C1 segment of cervical spinal cord (tissue), 14 donors: ENCODE results near the gene KAZN.
A peak's percentile ranks its signal among the peaks of the same experiment; 100 is the strongest.

Source experiments
- DNase-seq, 14 donors: peaks; one replicate each; lab custom pipeline; 2025; lab: John Stamatoyannopoulos, UW

The KAZN gene

GRCh38 chr1:14848625-14849024, 250.1 kb downstream of the KAZN start:
- DNase-seq = no peak

- DNase-seq = no peak
Observed at GRCh38 chr1:14849038-14849437, 250.6 kb downstream of the KAZN start.

GRCh38 chr1:14850563-14850962, 252.1 kb downstream of the KAZN start:
- DNase-seq = peak in 1 of 14 donors; percentile 61

- DNase-seq = no peak
Observed at GRCh38 chr1:14851760-14852159, 253.3 kb downstream of the KAZN start.

- DNase-seq = peak in 4 of 14 donors; percentile 1 to 97 (median 50)
Observed at GRCh38 chr1:14852291-14852690, 253.8 kb downstream of the KAZN start.

- DNase-seq = no peak
Observed at GRCh38 chr1:14853518-14853917, 255.0 kb downstream of the KAZN start.

GRCh38 chr1:14855268-14855667, 256.8 kb downstream of the KAZN start:
- DNase-seq = no peak

GRCh38 chr1:14855801-14856200, 257.3 kb downstream of the KAZN start:
- no peak for DNase-seq

- no peak for DNase-seq
Observed at GRCh38 chr1:14857436-14858195, 259.1 kb downstream of the KAZN start.

GRCh38 chr1:14862114-14862771, 263.8 kb downstream of the KAZN start:
- DNase-seq = no peak

- DNase-seq = no peak
Observed at GRCh38 chr1:14865106-14865505, 266.6 kb downstream of the KAZN start.

GRCh38 chr1:14866911-14867612, 268.6 kb downstream of the KAZN start:
- DNase-seq = no peak

GRCh38 chr1:14869187-14869586, 270.7 kb downstream of the KAZN start:
- no peak for DNase-seq

GRCh38 chr1:14871218-14871970, 272.9 kb downstream of the KAZN start:
- DNase-seq = no peak

GRCh38 chr1:14872762-14873161, 274.3 kb downstream of the KAZN start:
- no peak for DNase-seq

- DNase-seq = no peak
Observed at GRCh38 chr1:14873677-14874076, 275.2 kb downstream of the KAZN start.

GRCh38 chr1:14875524-14876509, 277.3 kb downstream of the KAZN start:
- DNase-seq = no peak

GRCh38 chr1:14876747-14877146, 278.3 kb downstream of the KAZN start:
- no peak for DNase-seq

GRCh38 chr1:14877224-14877623, 278.7 kb downstream of the KAZN start:
- DNase-seq = no peak

GRCh38 chr1:14878124-14878523, 279.6 kb downstream of the KAZN start:
- no peak for DNase-seq

- DNase-seq = no peak
Observed at GRCh38 chr1:14878951-14879350, 280.5 kb downstream of the KAZN start.
